Astrocyte of the cerebellum (primary cell): ENCODE data around the gene SDS.

Experiments
- DNase-seq: peaks from one replicate; pipeline ENCODE4 v3.0.0-alpha.2; 2011; ENCODE audit warnings: low read depth
- H3K4me3 ChIP-seq: 2 replicates; pipeline ENCODE4 v1.5.1; 2011; ENCODE audit warnings: mild to moderate bottlenecking, low read depth, low read length, moderate library complexity
- in situ Hi-C: cut with HindIII; loops from 2 replicates; pipeline ENCODE4 v1.10.0; 2017; ENCODE audit warnings: low sequenced_read_pairs
- TF ChIP-seq, protein P1 (sequence below): IDR thresholded peaks from 2 replicates; pipeline ENCODE4 v1.5.1; 2012; ENCODE audit warnings: low read length, low read depth, moderate library complexity, mild to moderate bottlenecking; ENCODE audit errors: missing control alignments

SDS gene

DNA sequence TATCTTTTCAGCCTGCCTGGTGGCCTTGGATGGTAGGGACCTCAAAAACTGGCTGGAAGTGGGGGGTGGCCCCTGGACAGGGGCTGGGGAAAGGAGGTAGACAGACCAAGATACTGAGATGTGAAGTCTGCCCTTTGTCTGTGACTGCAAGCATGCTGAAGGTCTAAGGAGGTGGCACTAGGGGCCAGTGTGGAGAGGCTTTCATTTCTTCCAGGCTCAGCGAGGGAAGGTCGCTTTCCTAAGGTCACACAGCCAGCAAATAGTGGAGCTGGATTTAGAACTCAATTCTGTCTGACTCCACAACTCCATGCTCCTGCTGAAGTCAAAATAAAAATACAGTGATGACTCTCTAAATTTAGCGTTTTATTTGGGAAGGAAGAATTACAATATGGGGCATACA is 56.6 kb downstream of the SDS start:
- in situ Hi-C loops = no loop called here
- DNase-seq = no peak
- no peak overlapping the region for H3K4me3 ChIP-seq
- TF ChIP-seq, protein P1, sequence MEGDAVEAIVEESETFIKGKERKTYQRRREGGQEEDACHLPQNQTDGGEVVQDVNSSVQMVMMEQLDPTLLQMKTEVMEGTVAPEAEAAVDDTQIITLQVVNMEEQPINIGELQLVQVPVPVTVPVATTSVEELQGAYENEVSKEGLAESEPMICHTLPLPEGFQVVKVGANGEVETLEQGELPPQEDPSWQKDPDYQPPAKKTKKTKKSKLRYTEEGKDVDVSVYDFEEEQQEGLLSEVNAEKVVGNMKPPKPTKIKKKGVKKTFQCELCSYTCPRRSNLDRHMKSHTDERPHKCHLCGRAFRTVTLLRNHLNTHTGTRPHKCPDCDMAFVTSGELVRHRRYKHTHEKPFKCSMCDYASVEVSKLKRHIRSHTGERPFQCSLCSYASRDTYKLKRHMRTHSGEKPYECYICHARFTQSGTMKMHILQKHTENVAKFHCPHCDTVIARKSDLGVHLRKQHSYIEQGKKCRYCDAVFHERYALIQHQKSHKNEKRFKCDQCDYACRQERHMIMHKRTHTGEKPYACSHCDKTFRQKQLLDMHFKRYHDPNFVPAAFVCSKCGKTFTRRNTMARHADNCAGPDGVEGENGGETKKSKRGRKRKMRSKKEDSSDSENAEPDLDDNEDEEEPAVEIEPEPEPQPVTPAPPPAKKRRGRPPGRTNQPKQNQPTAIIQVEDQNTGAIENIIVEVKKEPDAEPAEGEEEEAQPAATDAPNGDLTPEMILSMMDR = no peak

DNA sequence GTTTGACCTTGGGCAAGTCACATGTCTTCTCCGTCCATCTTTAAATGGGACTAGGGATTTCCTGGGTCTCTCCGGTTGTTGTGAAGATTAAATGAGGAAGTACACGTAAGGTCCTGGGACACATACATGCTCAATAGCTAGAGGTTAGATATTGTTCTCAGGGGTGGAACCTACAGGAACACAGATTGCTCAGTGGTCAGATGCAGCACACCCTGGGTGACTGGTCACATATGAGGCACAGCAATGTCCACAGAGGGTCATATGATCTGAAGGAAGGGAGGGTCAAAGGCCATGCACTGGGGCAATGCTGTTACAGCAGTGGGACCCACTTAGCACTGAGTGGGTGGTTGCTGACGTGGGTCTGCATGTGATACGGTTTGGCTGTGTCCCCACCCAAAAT is 57.3 kb downstream of the SDS start:
- in situ Hi-C loops = no loop called here
- TF ChIP-seq, protein P1 = no peak
- no peak overlapping the region for H3K4me3 ChIP-seq
- no peak for DNase-seq

DNA sequence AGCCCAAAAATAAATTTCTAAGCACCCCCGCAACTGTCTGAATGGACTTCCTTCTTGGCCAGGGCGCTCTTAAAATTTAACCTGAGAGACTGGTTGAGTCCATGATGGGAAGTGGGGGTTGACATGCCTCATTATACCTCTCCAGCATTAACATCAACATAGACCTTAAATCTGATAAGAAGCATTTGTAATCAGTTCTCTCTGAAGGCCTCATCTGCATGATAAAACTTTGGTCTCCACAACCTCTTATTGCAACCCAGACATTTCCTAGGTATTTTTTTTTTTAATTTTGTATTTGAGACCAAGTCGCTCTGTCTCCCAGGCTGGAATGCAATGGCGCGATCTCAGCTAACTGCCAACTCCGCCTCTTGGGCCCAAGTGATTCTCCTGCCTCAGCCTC is 58.4 kb downstream of the SDS start:
- DNase-seq = no peak
- H3K4me3 ChIP-seq = no peak overlapping the region
- TF ChIP-seq, protein P1 = no peak
- in situ Hi-C loops = no loop called here
